Measurements from ENCODE around the gene RELN.
"Not testable (repeated sequence)": the region's sequence is repeated elsewhere in the genome, so short reads cannot be mapped to it uniquely, and the experiment has no call there.

Gene RELN

GRCh38 chr7:103499976-103500375 lies 489.5 kb downstream of the RELN start:
- TF ChIP-seq, protein P1, sequence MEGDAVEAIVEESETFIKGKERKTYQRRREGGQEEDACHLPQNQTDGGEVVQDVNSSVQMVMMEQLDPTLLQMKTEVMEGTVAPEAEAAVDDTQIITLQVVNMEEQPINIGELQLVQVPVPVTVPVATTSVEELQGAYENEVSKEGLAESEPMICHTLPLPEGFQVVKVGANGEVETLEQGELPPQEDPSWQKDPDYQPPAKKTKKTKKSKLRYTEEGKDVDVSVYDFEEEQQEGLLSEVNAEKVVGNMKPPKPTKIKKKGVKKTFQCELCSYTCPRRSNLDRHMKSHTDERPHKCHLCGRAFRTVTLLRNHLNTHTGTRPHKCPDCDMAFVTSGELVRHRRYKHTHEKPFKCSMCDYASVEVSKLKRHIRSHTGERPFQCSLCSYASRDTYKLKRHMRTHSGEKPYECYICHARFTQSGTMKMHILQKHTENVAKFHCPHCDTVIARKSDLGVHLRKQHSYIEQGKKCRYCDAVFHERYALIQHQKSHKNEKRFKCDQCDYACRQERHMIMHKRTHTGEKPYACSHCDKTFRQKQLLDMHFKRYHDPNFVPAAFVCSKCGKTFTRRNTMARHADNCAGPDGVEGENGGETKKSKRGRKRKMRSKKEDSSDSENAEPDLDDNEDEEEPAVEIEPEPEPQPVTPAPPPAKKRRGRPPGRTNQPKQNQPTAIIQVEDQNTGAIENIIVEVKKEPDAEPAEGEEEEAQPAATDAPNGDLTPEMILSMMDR (IDR thresholded peaks at IDR 0.05; ENCODE audit: low read depth, low read length) = no peak
- no peak overlapping the region for H3K4me3 ChIP-seq (ENCODE audit: low read depth, low read length)
- no peak for DNase-seq (ENCODE audit: low read depth, low spot score)
- in situ Hi-C loops (cut with HindIII; ENCODE audit: low sequenced_read_pairs) = no loop called here

DNA sequence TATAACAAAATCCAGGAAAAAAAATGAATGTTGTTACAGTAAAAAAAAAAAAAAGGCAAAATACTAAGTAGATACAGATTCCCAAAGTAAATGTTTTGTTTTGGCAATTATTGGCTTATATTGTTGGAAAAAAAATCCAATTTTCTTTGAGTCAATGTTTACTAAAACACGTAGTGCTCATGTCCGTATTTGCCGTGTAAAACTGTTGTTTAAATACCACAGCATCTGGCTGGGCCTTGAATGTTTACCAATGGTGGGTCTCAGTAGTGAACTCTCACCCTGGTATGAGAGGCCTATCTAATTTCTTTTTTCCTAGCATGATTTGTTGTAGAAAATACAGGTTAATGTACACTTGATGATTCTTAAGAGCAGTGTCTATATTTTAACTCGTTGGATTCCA lies 502.0 kb downstream of the RELN start:
- in situ Hi-C loops (cut with HindIII; ENCODE audit: low sequenced_read_pairs) = no loop called here
- H3K4me3 ChIP-seq (ENCODE audit: low read depth, low read length) = no peak overlapping the region
- TF ChIP-seq, protein P1 (IDR thresholded peaks at IDR 0.05; ENCODE audit: low read depth, low read length) = no peak
- DNase-seq (ENCODE audit: low read depth, low spot score) = no peak

DNA sequence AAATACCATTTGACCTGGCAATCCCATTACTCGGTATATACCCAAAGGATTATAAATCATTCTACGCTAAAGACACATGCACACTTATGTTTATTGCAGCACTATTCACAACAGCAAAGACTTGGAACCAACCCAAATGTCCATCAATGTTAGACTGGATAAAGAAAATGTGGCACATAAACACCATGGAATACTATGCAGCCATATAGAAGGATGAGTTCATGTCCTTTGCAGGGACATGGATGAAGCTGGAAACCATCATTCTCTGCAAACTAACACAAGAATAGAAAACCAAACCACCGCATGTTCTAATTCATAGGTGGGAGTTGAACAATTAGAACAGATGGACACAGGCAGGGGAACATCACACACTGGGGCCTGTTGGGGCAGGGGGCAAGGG lies 502.6 kb downstream of the RELN start:
- H3K4me3 ChIP-seq (ENCODE audit: low read depth, low read length); DNase-seq (ENCODE audit: low read depth, low spot score); in situ Hi-C loops (cut with HindIII; ENCODE audit: low sequenced_read_pairs): not testable (repeated sequence)

GRCh38 chr7:103480771-103481170 lies 508.7 kb downstream of the RELN start:
- no peak overlapping the region for H3K4me3 ChIP-seq (ENCODE audit: low read depth, low read length)
- DNase-seq (ENCODE audit: low read depth, low spot score) = no peak
- TF ChIP-seq, protein P1 (IDR thresholded peaks at IDR 0.05; ENCODE audit: low read depth, low read length) = no peak
- in situ Hi-C loops (cut with HindIII; ENCODE audit: low sequenced_read_pairs) = no loop called here

DNA sequence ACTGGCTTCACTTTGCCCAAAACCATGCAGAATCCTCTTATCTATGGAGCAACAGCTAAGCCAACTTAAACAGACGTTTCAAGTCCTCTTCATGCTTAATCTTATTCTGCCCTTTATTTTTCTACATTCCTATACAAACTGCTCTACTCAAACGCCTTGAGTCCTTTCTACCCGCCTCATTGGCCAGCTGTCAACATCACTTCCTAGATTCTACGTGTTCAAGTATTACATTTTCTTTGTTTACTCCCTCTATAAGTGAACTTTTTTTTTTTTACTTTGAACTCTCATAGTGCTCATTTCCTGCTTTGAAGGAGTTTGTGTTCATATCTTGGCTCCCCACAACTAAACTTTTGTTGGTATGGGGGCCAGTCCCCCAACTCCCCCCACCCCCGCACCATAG lies 514.5 kb downstream of the RELN start:
- TF ChIP-seq, protein P1 (IDR thresholded peaks at IDR 0.05; ENCODE audit: low read depth, low read length) = no peak
- H3K4me3 ChIP-seq (ENCODE audit: low read depth, low read length) = no peak overlapping the region
- DNase-seq (ENCODE audit: low read depth, low spot score) = no peak
- in situ Hi-C loops (cut with HindIII; ENCODE audit: low sequenced_read_pairs) = no loop called here

DNA sequence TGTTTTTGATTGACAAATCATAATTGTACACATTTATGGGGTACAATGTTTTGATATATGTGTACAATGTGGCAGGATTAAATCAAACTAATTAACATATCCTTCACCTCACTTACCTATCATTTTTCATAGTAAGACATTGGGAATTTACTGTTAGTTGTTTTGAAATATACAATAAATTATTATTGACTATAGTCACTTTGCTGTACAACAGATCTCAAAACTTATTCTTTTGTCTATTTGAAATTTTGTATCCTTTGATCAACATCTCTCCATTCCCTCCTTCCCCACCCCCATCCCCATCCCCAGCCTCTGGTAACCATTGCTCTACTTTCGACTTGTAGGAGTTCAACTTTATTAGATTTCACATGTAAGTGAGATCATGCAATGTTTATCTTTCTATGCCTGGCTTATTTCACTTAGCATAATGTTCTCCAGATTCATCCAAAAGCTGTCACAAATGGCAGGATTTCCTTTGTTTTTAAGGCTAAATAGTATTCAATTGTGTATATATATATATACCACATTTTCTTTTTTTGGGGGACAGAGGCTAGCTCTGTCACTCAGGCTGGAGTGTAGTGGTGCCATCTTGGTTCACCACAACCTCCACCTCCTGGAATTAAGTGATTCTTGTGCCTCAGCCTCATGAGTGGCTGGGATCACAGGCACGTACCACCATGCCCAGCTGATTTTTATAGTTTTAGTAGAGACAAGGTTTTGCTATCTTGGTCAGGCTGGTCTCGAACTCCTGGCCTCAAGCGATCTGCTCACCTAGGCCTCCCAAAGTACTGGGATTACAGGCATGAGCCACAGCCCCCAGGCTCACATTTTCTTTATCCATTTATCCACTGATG lies 520.1 kb downstream of the RELN start:
- TF ChIP-seq, protein P1 (IDR thresholded peaks at IDR 0.05; ENCODE audit: low read depth, low read length) = no peak
- in situ Hi-C loops (cut with HindIII; ENCODE audit: low sequenced_read_pairs) = no loop called here
- no peak overlapping the region for H3K4me3 ChIP-seq (ENCODE audit: low read depth, low read length)
- DNase-seq (ENCODE audit: low read depth, low spot score) = no peak

DNA sequence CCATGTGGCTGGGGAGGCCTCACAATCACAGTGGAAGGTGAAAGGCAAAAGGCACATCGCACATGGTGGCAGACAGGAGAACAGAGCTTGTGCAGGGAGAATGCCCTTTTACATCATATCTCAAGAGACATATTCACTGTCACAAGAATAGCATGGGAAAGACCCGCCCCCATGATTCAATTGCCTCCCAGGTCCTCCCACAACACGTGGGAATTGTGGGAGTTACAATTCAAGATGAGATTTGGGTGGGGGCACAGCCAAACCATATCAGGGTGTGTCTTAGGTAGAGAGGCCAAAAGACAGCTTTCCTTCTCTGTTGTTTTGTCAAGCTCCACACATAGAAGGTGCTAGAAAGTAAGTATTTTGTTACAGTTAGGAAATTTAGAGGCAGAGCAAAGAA lies 522.6 kb downstream of the RELN start:
- in situ Hi-C loops (cut with HindIII; ENCODE audit: low sequenced_read_pairs) = no loop called here
- no peak overlapping the region for H3K4me3 ChIP-seq (ENCODE audit: low read depth, low read length)
- TF ChIP-seq, protein P1 (IDR thresholded peaks at IDR 0.05; ENCODE audit: low read depth, low read length) = no peak
- no peak for DNase-seq (ENCODE audit: low read depth, low spot score)

Data from astrocyte of the spinal cord (primary cell).